ENCODE measurements around the gene MYLK3.

MYLK3 gene

GRCh38 chr16:46775214-46775613 is 27.1 kb upstream of the MYLK3 start:
- FAIRE-seq = no peak
- TF ChIP-seq POLR2A (IDR thresholded peaks at IDR 0.05; ENCODE audit: low read depth, low read length) = no peak
- no peak for DNase-seq (ENCODE audit: insufficient read length, low spot score)

- FAIRE-seq (no peak), DNase-seq (ENCODE audit: insufficient read length, low spot score) (no peak)
- TF ChIP-seq POLR2A (IDR thresholded peaks at IDR 0.05; ENCODE audit: low read depth, low read length) = no peak
These were observed 26.6 kb upstream of the MYLK3 start for GRCh38 chr16:46774743-46775177.

- no peak for TF ChIP-seq POLR2A (IDR thresholded peaks at IDR 0.05; ENCODE audit: low read depth, low read length)
- FAIRE-seq (no peak), DNase-seq (ENCODE audit: insufficient read length, low spot score) (no peak)
These were observed 24.3 kb upstream of the MYLK3 start for GRCh38 chr16:46772463-46772862.

GRCh38 chr16:46768809-46769208 is 20.7 kb upstream of the MYLK3 start:
- FAIRE-seq (no peak), DNase-seq (ENCODE audit: insufficient read length, low spot score) (no peak)
- TF ChIP-seq POLR2A (IDR thresholded peaks at IDR 0.05; ENCODE audit: low read depth, low read length) = no peak

GRCh38 chr16:46765050-46765449 is 16.9 kb upstream of the MYLK3 start:
- FAIRE-seq (no peak), DNase-seq (ENCODE audit: insufficient read length, low spot score) (peak; percentile 42)
- TF ChIP-seq POLR2A (IDR thresholded peaks at IDR 0.05; ENCODE audit: low read depth, low read length) = no peak

GRCh38 chr16:46763147-46763546 is 15.0 kb upstream of the MYLK3 start:
- FAIRE-seq (no peak), DNase-seq (ENCODE audit: insufficient read length, low spot score) (no peak)
- TF ChIP-seq POLR2A (IDR thresholded peaks at IDR 0.05; ENCODE audit: low read depth, low read length) = no peak

- DNase-seq (ENCODE audit: insufficient read length, low spot score) = no peak
- no peak for FAIRE-seq
- TF ChIP-seq POLR2A (IDR thresholded peaks at IDR 0.05; ENCODE audit: low read depth, low read length) = no peak
These were observed 14.4 kb upstream of the MYLK3 start for GRCh38 chr16:46762583-46762982.

- no peak for DNase-seq (ENCODE audit: insufficient read length, low spot score)
- TF ChIP-seq POLR2A (IDR thresholded peaks at IDR 0.05; ENCODE audit: low read depth, low read length) = no peak
- FAIRE-seq = no peak
These were observed 11.2 kb upstream of the MYLK3 start for GRCh38 chr16:46759309-46759708.

- FAIRE-seq (no peak), DNase-seq (ENCODE audit: insufficient read length, low spot score) (no peak)
- TF ChIP-seq POLR2A (IDR thresholded peaks at IDR 0.05; ENCODE audit: low read depth, low read length) = no peak
These were observed 9.4 kb upstream of the MYLK3 start for GRCh38 chr16:46757339-46758050.

- TF ChIP-seq POLR2A (IDR thresholded peaks at IDR 0.05; ENCODE audit: low read depth, low read length) = no peak
- DNase-seq (ENCODE audit: insufficient read length, low spot score) = no peak
- FAIRE-seq = no peak
These were observed 8.6 kb upstream of the MYLK3 start for GRCh38 chr16:46756772-46757171.

- no peak for FAIRE-seq
- TF ChIP-seq POLR2A (IDR thresholded peaks at IDR 0.05; ENCODE audit: low read depth, low read length) = no peak
- DNase-seq (ENCODE audit: insufficient read length, low spot score) = no peak
These were observed 4.9 kb upstream of the MYLK3 start for GRCh38 chr16:46753015-46753414.

GRCh38 chr16:46751381-46751780 is 3.2 kb upstream of the MYLK3 start:
- FAIRE-seq (no peak), DNase-seq (ENCODE audit: insufficient read length, low spot score) (no peak)
- TF ChIP-seq POLR2A (IDR thresholded peaks at IDR 0.05; ENCODE audit: low read depth, low read length) = no peak

GRCh38 chr16:46748775-46749705 is 896 bp upstream of the MYLK3 start:
- TF ChIP-seq POLR2A (IDR thresholded peaks at IDR 0.05; ENCODE audit: low read depth, low read length) = no peak
- no peak for DNase-seq (ENCODE audit: insufficient read length, low spot score)
- no peak for FAIRE-seq

Measured in H54 (cell line).